Activated CD8-positive, alpha-beta memory T cell treated with anti-CD3 and anti-CD28 coated beads, Interleukin-2, amount 50 U/mL, for 1 hour (primary cell): ENCODE results near the gene NKX2-4.
"Not testable (repeated sequence)": the region's sequence is repeated elsewhere in the genome, so short reads cannot be mapped to it uniquely, and the experiment has no call there.

Experiments
- DNase-seq: peaks from one replicate; pipeline ENCODE4 v3.0.0-alpha.2; 2020; ENCODE audit errors: extremely low read depth

NKX2-4 gene

GRCh38 chr20:21397341-21398108 is at the start of gene NKX2-4:
Gene NKX2-4 (minus strand): TSS chr20:21397526. CDS start chr20:21397399, 127 bp downstream.
- no peak for DNase-seq

DNA sequence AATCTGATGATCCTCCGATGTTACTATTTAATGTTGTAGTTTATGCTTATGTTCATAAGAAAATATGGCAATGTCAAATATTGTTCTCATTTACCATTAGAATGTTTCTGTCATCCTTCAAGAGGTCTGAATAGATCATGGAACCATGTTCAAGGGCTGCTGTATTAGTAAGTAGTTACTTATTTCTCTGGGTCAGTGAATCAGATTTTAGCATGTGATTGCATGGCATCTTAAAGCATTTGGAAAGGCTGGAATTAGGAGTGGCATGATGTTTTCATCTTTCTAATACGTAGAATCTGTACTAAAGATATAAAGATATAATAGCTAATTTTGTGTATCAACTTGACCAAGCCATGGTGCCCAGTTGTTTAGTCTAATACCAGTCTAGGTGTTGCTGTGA is 40.5 kb upstream of the NKX2-4 start:
- no peak for DNase-seq

- DNase-seq = no peak
These were observed 39.9 kb upstream of the NKX2-4 start for GRCh38 chr20:21437248-21437647.

GRCh38 chr20:21436205-21436604 is 38.9 kb upstream of the NKX2-4 start:
- no peak for DNase-seq

DNA sequence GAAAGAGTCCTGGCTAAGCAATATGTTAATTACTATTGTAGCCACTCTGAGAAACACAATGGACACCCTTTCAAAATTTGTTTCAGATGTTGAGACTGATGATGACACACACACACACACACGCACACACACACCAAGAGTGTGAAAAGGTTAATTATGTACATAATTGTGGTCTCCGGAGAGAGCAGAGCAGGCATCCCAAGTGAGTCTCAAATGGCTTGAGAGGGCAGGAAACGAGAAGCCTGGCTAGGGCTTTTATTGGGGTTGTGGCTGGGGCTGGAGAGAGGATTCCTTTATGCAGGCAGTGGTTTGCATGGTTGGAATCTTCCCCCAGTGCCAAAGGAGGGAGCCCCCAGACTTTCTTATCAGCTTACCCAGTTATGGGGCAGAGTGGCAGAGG is 38.2 kb upstream of the NKX2-4 start:
- DNase-seq = no peak

GRCh38 chr20:21433329-21433890 is 36.1 kb upstream of the NKX2-4 start:
- DNase-seq = no peak

DNA sequence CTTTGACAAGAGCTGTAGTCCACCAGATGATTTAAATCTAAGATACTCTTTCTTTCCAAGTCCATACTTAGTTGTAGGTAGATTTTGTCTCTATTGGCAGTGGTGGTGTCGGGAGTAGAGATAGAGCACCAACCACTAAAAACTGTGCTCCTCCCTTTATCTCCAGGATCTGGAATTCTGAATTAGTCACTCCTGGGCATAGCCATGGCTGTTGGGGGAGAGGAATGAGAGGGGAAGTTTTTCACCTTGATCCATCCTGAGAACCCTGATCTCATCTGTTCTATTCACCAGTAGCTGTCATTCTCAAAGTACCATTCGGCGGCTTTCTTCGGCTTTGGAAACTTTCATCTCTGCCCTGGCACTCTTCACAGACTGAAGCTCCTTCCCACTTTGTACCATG is 35.6 kb upstream of the NKX2-4 start:
- no peak for DNase-seq

- no peak for DNase-seq
These were observed 32.7 kb upstream of the NKX2-4 start for GRCh38 chr20:21430020-21430419.

- DNase-seq = no peak
These were observed 27.5 kb upstream of the NKX2-4 start for GRCh38 chr20:21424846-21425245.

DNA sequence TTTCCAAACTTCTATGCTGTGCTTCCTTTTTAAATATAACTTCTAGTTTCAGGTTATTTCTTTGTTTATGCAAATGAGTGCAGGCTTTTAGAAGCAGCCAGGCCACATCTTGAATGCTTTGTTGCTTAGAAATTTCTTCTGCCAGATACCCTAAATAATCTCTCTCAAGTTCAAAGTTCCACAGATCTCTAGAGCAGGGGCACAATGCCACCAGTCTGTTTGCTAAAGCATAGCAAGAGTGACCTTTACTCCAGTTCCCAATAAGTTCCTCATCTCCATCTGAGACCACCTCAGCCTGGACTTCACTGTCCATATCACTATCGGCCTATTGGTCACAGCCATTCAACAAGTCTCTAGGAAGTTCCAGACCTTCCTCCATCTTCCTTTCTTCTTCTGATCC is 26.4 kb upstream of the NKX2-4 start:
- DNase-seq = not testable (repeated sequence)

GRCh38 chr20:21421601-21422236 is 24.4 kb upstream of the NKX2-4 start:
- no peak for DNase-seq

GRCh38 chr20:21419147-21419546 is 21.8 kb upstream of the NKX2-4 start:
- not testable (repeated sequence) for DNase-seq

GRCh38 chr20:21413996-21414395 is 16.7 kb upstream of the NKX2-4 start:
- DNase-seq = not testable (repeated sequence)

GRCh38 chr20:21411725-21412124 is 14.4 kb upstream of the NKX2-4 start:
- no peak for DNase-seq

DNA sequence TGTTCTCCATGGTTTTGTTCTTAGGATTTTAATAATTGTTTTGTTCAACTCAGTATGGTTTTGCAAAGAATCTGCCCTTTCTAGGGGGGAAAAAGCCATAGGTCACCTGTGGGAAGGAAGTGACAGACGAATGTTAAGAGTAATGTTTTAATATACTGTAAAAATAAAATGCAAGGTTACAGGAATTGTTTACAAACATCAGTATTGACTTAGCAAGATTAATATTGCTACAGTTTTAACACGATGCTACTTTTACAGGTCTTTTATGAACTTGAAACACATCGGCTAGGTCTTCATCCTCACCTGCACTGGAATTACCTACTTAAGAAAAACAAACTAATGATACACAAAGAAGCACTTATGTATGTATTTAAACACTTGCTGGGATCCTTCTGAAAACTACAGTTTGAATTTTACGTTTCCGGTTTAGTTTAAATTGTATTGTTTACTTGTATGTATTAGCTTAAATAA is 1.7 kb upstream of the NKX2-4 start:
- no peak for DNase-seq

DNA sequence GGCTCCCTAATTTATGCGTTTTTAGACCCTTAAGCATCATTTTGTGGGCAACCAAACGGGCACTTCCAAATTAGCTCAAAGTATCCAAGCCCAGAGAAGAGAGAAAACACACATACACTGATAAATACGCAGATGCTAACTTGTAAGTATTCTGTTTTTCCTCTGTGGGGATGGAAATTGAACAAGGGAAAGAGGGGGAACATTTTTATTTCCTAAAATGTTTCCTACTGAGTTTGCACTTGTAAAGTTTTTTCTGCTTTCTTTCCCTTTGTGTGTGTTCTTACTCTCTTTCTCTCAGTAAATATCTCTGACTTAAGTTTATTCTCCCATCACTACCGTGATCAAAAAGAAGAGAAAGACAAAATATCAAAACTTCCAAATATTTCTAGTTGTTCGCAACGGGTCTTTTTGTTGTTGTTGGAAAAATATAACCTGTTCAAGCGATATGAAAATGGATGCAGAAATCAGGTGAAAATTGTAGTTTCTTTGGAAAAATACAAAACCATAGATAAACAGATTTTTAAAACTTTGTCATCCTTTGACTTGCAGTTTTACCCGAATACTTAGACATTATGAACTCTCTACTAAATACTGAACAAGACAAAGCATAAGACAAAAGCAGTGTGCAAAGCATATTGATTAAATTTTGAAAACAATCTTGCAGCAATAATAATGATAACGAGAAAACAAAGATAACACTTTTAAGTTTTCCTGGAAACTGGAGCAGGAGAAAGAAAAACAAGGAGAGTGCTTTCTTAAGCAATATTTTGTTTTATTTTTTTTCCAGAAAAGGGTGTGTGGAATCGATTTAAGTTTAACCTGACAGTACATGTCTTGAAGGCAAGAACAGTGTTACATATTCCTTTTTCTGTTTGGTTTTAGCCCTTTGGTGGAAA is 1.0 kb upstream of the NKX2-4 start:
- no peak for DNase-seq

- DNase-seq = no peak
These were observed 556 bp downstream of the NKX2-4 start for GRCh38 chr20:21396599-21397340.

- DNase-seq = peak; percentile 50
These were observed 1.4 kb downstream of the NKX2-4 start for GRCh38 chr20:21395666-21396598.

DNA sequence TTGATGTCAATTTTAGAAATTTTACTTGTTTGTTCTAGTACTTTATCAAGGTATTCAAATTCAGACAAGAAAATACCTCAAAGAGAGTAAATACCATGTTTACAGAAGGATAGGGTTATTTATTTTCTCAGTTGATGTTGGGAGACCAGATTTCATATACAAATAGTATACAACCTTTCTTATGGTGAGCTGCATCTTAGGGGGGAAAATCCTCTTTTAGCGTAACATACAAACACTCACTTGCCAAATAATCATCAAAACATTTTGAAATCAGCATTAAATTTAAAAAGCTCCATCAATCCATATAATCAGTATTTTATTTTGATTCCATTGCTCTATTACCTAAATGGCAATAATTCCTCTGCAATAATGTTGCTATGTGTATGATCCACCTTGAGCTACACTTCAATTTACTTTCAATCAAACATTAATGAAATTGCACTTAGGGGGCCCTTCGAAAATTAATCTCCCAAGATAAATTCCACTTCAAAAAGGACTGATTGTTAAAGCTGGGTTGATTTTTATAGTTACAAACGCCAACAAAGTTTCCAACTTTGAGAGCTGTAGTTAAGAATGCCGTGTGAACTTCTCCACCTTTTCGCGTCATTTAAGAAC is 2.2 kb downstream of the NKX2-4 start:
- no peak for DNase-seq

- no peak for DNase-seq
These were observed 2.8 kb downstream of the NKX2-4 start for GRCh38 chr20:21394551-21394950.
